HCT116 (cell line): ENCODE results near the gene ADGRL3. TPM values are rescaled to one million over a fixed set of nuclear protein-coding genes. Genes with fewer than 3 reads are reported as not detected.

ENCODE experiments used
- ATAC-seq: fragments of 200-7000 bp; cut with Tn5 transposase; 2 replicates; pipeline ENCODE4 v1.9.1; 2020; ENCODE audit warnings: mild to moderate bottlenecking, moderate library complexity
- BruUV-seq: library from RNA; stranded (reverse); fragments of 400-500 nt; replicated peaks from 2 replicates; lab custom pipeline; 2021; lab: Mats Ljungman, UMichigan
- CTCF ChIA-PET: fragments of 300-600 bp; sonication (Branson Sonifier 250); formaldehyde crosslinking; loops from one replicate; lab custom pipeline; 2021; ENCODE audit warnings: antibody characterized with exemption; lab: Charles Lee
- POLR2A ChIA-PET: fragments of 300-600, 350-600 bp; sonication (Branson Sonifier 250); formaldehyde crosslinking; loops from one replicate; lab custom pipeline; 2021; ENCODE audit warnings: antibody characterized with exemption; lab: Charles Lee
- RAD21 ChIA-PET, 2 experiments: fragments of 300-600 bp; sonication (Branson Sonifier 250); formaldehyde crosslinking; loops; one replicate each; lab custom pipeline; 2023; ENCODE audit warnings: low total read pairs in 2 of 2; ENCODE audit not compliant: uncharacterized antibody in 2 of 2, unreplicated experiment in 2 of 2, low non-redundant PET in 1 of 2; lab: Charles Lee
- DNase-seq: peaks from one replicate; pipeline ENCODE4 v3.0.0-alpha.2; 2010; ENCODE audit warnings: low read depth, low spot score
- H2AFZ ChIP-seq: fragments of 200-600 bp; shearing (Covaris generic), sonication (generic); 2 replicates; pipeline ENCODE4 v1.6.1; 2017; ENCODE audit warnings: low read depth, mixed run types, mixed read lengths, antibody characterized with exemption, low read length; ENCODE audit not compliant: poor library complexity, severe bottlenecking
- H3K27ac ChIP-seq: 2 replicates; pipeline ENCODE4 v1.5.1; 2012; ENCODE audit warnings: low read depth, low read length
- H3K27me3 ChIP-seq: fragments of 200-600 bp; sonication (generic); 2 replicates; pipeline ENCODE4 v1.6.1; 2016; ENCODE audit warnings: mixed run types, low read length, mixed read lengths; ENCODE audit not compliant: insufficient read depth
- H3K36me3 ChIP-seq, 2 experiments: fragments of 200-500 bp in 1 of 2; fragments of 200-600 bp in 1 of 2; sonication (Bioruptor generic) in 1 of 2; sonication (generic) in 1 of 2; 2 replicates each; pipeline versions ENCODE4 v1.5.1 to v1.6.1; 2014 to 2016; ENCODE audit warnings: low read length in 2 of 2, inconsistent platforms in 1 of 2, mixed read lengths in 1 of 2, mixed run types in 1 of 2; ENCODE audit not compliant: insufficient read depth in 2 of 2, control insufficient read depth in 1 of 2
- H3K4me1 ChIP-seq, 2 experiments: fragments of 200-600 bp in 1 of 2; sonication (generic) in 1 of 2; 2 replicates each; pipeline versions ENCODE4 v1.5.1 to v1.6.1; 2012 to 2017; ENCODE audit warnings: low read length in 2 of 2, inconsistent platforms in 1 of 2, mild to moderate bottlenecking in 1 of 2, mixed read lengths in 1 of 2, mixed run types in 1 of 2, moderate library complexity in 1 of 2; ENCODE audit not compliant: insufficient read depth in 2 of 2, control insufficient read depth in 1 of 2
- H3K4me2 ChIP-seq: fragments of 200-600 bp; sonication (generic); 2 replicates; pipeline ENCODE4 v1.6.1; 2017; ENCODE audit warnings: mixed run types, low read length, mixed read lengths
- H3K4me3 ChIP-seq, 2 experiments: fragments of 200-600 bp in 1 of 2; sonication (generic) in 1 of 2; replicated peaks in 1 of 2; 2 replicates each; pipeline ENCODE4 v1.5.1; 2011 to 2016; ENCODE audit warnings: low read length in 2 of 2, control low read depth in 1 of 2, low read depth in 1 of 2, mild to moderate bottlenecking in 1 of 2, mixed read lengths in 1 of 2, mixed run types in 1 of 2
- H3K79me2 ChIP-seq: fragments of 200-600 bp; sonication (generic); 2 replicates; pipeline ENCODE4 v1.6.1; 2017; ENCODE audit warnings: mild to moderate bottlenecking, mixed run types, low read length, moderate library complexity, mixed read lengths; ENCODE audit not compliant: insufficient read depth
- H3K9ac ChIP-seq: fragments of 200-600 bp; sonication (generic); 2 replicates; pipeline ENCODE4 v1.6.1; 2016; ENCODE audit warnings: low read length, mixed read lengths
- H3K9me2 ChIP-seq: fragments of 200-600 bp; sonication (generic), shearing (Covaris generic); 2 replicates; pipeline ENCODE4 v1.6.1; 2017; ENCODE audit warnings: mixed run types, mild to moderate bottlenecking, moderate library complexity; ENCODE audit not compliant: insufficient read depth
- H3K9me3 ChIP-seq, 2 experiments: fragments of 200-500 bp in 1 of 2; fragments of 200-600 bp in 1 of 2; sonication (Bioruptor generic) in 1 of 2; sonication (generic) in 1 of 2; 2 replicates each; pipeline ENCODE4 v1.6.1; 2014 to 2017; ENCODE audit warnings: low read length in 2 of 2, mixed read lengths in 2 of 2, inconsistent platforms in 1 of 2, low read depth in 1 of 2, mild to moderate bottlenecking in 1 of 2, mixed run types in 1 of 2, moderate library complexity in 1 of 2; ENCODE audit not compliant: control insufficient read depth in 1 of 2, insufficient read depth in 1 of 2
- H4K20me1 ChIP-seq: fragments of 200-600 bp; sonication (generic), shearing (Covaris generic); 2 replicates; pipeline ENCODE4 v1.6.1; 2017; ENCODE audit warnings: mixed run types, mild to moderate bottlenecking, moderate library complexity; ENCODE audit not compliant: insufficient read depth
- CEBPB ChIP-seq: IDR thresholded peaks from 2 replicates; pipeline ENCODE4 v1.6.1; 2012; ENCODE audit warnings: low read depth
- FOSL1 ChIP-seq: IDR thresholded peaks from 2 replicates; pipeline ENCODE4 v1.6.1; 2012; ENCODE audit warnings: low read depth
- RAD21 ChIP-seq: IDR thresholded peaks from 2 replicates; pipeline ENCODE4 v1.6.1; 2012; ENCODE audit warnings: low read depth, mild to moderate bottlenecking
- SIN3A ChIP-seq: IDR thresholded peaks from 2 replicates; pipeline ENCODE4 v1.6.1; 2012; ENCODE audit warnings: low read depth
- SRF ChIP-seq: IDR thresholded peaks from 2 replicates; pipeline ENCODE4 v1.6.1; 2012; ENCODE audit warnings: low read depth
- TCF7L2 ChIP-seq: IDR thresholded peaks from 2 replicates; pipeline ENCODE4 v1.7.0; 2011; ENCODE audit warnings: borderline replicate concordance, inconsistent platforms; ENCODE audit not compliant: insufficient read depth, insufficient read length; ENCODE audit errors: extremely low read depth
- YY1 ChIP-seq: IDR thresholded peaks from 2 replicates; pipeline ENCODE4 v1.6.1; 2011; ENCODE audit warnings: low read length, low read depth, moderate library complexity, mild to moderate bottlenecking; ENCODE audit not compliant: insufficient replicate concordance; ENCODE audit errors: extremely low read depth
- ZFX ChIP-seq: fragments of 450-650 bp; IDR thresholded peaks from 2 replicates; pipeline ENCODE4 v1.6.1; 2017
- intact Hi-C: fragments of 100-400 bp; cut with micrococcal nuclease; formaldehyde crosslinking; loops from 2 replicates; pipeline ENCODE4 v1.10.0; 2022
- total RNA-seq: library from RNA; stranded (reverse); gene quantifications from one replicate; pipeline ENCODE4 v1.2.1, GENCODE V29; 2021; ENCODE audit not compliant: unreplicated experiment
- TF ChIP-seq, protein P1 (sequence below), 3 experiments: fragments of 200-600 bp in 1 of 3; sonication (generic) in 1 of 3; IDR thresholded peaks in 2 of 3; conservative IDR thresholded peaks in 1 of 3; 2 replicates each; pipeline ENCODE4 v1.5.1; 2012 to 2017; ENCODE audit warnings: low read depth in 2 of 3, low read length in 2 of 3, antibody characterized with exemption in 1 of 3, borderline replicate concordance in 1 of 3, control low read depth in 1 of 3, mild to moderate bottlenecking in 1 of 3, mixed read lengths in 1 of 3, mixed run types in 1 of 3, moderate library complexity in 1 of 3; ENCODE audit not compliant: insufficient read depth in 1 of 3
- TF ChIP-seq, protein P2 (sequence below): IDR thresholded peaks from 2 replicates; pipeline ENCODE4 v1.6.1; 2012

Gene ADGRL3
- total RNA-seq, 1 experiment from 2014 or later = not detected

DNA sequence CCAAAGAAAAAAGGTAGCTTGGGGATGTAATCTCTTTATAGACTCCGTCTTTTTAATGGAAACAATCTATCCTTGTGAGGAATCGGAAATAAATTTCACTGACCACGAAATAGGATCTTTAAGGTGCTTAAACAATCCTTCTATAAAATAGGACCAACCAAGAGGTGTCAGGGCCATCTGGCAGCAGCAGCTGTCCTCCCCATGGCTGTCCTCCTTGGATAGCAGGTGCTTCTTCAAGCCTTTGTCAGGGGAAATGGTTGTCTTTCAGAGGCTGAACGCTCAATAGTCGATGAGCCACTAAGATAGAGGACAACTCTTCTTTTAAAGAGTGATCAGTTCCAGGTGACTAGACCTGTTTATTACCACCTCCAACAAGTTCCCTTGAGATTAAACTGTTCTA is 231.0 kb downstream of the ADGRL3 start:
- BruUV-seq = no TSS peak
- DNase-seq = no peak

DNA sequence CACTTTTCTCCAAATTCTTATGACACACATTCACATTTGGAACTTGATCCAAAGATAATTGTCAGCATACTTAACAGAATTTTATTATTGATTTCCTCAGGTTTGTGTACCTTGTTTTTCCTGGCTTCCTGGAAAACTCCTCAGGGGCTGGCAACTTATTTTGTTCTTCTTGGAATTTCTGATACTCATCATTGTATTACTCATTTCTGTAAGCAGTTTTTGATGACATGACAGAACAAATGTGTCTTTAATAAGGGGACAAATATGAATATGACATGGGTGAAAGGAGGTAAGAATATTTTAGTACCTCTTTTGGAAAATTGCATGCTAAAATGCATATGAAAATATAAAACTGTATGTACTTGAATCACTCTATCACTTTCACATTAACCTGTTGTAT is 237.8 kb downstream of the ADGRL3 start:
- ChIA-PET CTCF (no interaction called here), POLR2A (no interaction called here), RAD21 (no interaction called here)
- Histone ChIP-seq H3K79me2 (no peaks in the 10 kb centered on the region), H2AFZ (no peak overlapping the region), H3K4me3 (no peak overlapping the region), H3K4me1 (no peaks in the 10 kb centered on the region), H3K4me2 (no peak overlapping the region), H4K20me1 (no peaks in the 10 kb centered on the region), H3K9ac (no peak overlapping the region), H3K9me3 (peaks cover 11 to 15% of the 10 kb centered on the region in 2 experiments; a peak in 2 of 4 replicates), H3K27me3 (no peaks in the 10 kb centered on the region), H3K9me2 (no peaks in the 10 kb centered on the region), H3K27ac (no peak overlapping the region), H3K36me3 (no peaks in the 10 kb centered on the region; a peak in 1 of 4 replicates)
- TF ChIP-seq TCF7L2 (no peak), SIN3A (no peak), RAD21 (no peak), CEBPB (no peak), FOSL1 (no peak), ZFX (no peak), YY1 (no peak)
- TF ChIP-seq, protein P1, sequence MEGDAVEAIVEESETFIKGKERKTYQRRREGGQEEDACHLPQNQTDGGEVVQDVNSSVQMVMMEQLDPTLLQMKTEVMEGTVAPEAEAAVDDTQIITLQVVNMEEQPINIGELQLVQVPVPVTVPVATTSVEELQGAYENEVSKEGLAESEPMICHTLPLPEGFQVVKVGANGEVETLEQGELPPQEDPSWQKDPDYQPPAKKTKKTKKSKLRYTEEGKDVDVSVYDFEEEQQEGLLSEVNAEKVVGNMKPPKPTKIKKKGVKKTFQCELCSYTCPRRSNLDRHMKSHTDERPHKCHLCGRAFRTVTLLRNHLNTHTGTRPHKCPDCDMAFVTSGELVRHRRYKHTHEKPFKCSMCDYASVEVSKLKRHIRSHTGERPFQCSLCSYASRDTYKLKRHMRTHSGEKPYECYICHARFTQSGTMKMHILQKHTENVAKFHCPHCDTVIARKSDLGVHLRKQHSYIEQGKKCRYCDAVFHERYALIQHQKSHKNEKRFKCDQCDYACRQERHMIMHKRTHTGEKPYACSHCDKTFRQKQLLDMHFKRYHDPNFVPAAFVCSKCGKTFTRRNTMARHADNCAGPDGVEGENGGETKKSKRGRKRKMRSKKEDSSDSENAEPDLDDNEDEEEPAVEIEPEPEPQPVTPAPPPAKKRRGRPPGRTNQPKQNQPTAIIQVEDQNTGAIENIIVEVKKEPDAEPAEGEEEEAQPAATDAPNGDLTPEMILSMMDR (IDR thresholded peaks at IDR 0.05 in 2 of 3, conservative IDR thresholded peaks at IDR 0.05 in 1 of 3; ENCODE audit: borderline replicate concordance in 1 of 3, insufficient read depth in 1 of 3, low read depth in 2 of 3, low read length in 2 of 3) = no peak
- no peak for DNase-seq
- intact Hi-C loops = no loop called here
- ATAC-seq = no peak
- BruUV-seq = no TSS peak

More for the DNA sequence above, 231.0 kb downstream of the ADGRL3 start:
- Histone ChIP-seq H3K36me3 (no peaks in the 10 kb centered on the region), H2AFZ (no peak overlapping the region), H3K4me1 (no peaks in the 10 kb centered on the region), H3K9ac (no peak overlapping the region)
- no peak for ATAC-seq
- intact Hi-C loops = no loop called here
- ChIA-PET POLR2A (no interaction called here), RAD21 (no interaction called here)
- no peak for TF ChIP-seq SRF
- no peak for TF ChIP-seq SIN3A
- TF ChIP-seq YY1 = no peak
- TF ChIP-seq, protein P2, sequence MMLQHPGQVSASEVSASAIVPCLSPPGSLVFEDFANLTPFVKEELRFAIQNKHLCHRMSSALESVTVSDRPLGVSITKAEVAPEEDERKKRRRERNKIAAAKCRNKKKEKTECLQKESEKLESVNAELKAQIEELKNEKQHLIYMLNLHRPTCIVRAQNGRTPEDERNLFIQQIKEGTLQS = no peak
- TF ChIP-seq, all 23 proteins: peak for 0
- peaks cover 10 to 14% of the 10 kb centered on the region in 2 experiments; a peak in 2 of 4 replicates for H3K9me3 ChIP-seq
- H3K4me3 ChIP-seq = no peak overlapping the region
- no peaks in the 10 kb centered on the region for H3K9me2 ChIP-seq
- CTCF ChIA-PET = no interaction called here
- H3K4me2 ChIP-seq = no peak overlapping the region
- H3K27ac ChIP-seq = no peak overlapping the region
- no peaks in the 10 kb centered on the region for H3K27me3 ChIP-seq
- no peaks in the 10 kb centered on the region for H3K79me2 ChIP-seq
- no peaks in the 10 kb centered on the region for H4K20me1 ChIP-seq
